Aorta (tissue), 5 donors: ENCODE data around the gene DAO. TPM values are rescaled to one million over a fixed set of nuclear protein-coding genes. Genes with fewer than 3 reads are reported as not detected.

Experiments used
- ATAC-seq: fragments of 200-7000 bp; cut with Tn5 transposase; one replicate; pipeline ENCODE4 v1.9.1; 2022; ENCODE audit warnings: moderate library complexity; ENCODE audit not compliant: low FRiP score
- DNase-seq, 2 donors: peaks; one replicate each; pipeline ENCODE4 v3.0.0-alpha.2; 2020
- H3K27ac ChIP-seq, 2 donors: one replicate each; pipeline ENCODE4 v1.5.1; 2013; ENCODE audit warnings: low read length in 2 of 2, mild to moderate bottlenecking in 2 of 2, moderate library complexity in 2 of 2, control low read depth in 1 of 2, inconsistent platforms in 1 of 2, low read depth in 1 of 2
- H3K27me3 ChIP-seq, 2 donors: one replicate each; pipeline ENCODE4 v1.6.1; 2013; ENCODE audit warnings: control low read depth in 1 of 2, low read length in 1 of 2, mild to moderate bottlenecking in 1 of 2, moderate library complexity in 1 of 2; ENCODE audit not compliant: insufficient read depth in 2 of 2, control insufficient read depth in 1 of 2
- H3K36me3 ChIP-seq, 2 donors: one replicate each; pipeline ENCODE4 v1.6.1; 2013; ENCODE audit warnings: control low read depth in 1 of 2, low read length in 1 of 2, mild to moderate bottlenecking in 1 of 2; ENCODE audit not compliant: insufficient read depth in 2 of 2, control insufficient read depth in 1 of 2
- H3K4me1 ChIP-seq, 2 donors: one replicate each; pipeline ENCODE4 v1.6.1; 2013; ENCODE audit warnings: low read length in 2 of 2, control low read depth in 1 of 2, mild to moderate bottlenecking in 1 of 2, moderate library complexity in 1 of 2; ENCODE audit not compliant: insufficient read depth in 2 of 2, control insufficient read depth in 1 of 2
- H3K4me3 ChIP-seq, 2 donors: one replicate each; pipeline ENCODE4 v1.5.1; 2013; ENCODE audit warnings: low read length in 2 of 2, control low read depth in 1 of 2, mild to moderate bottlenecking in 1 of 2
- H3K9me3 ChIP-seq: one replicate; pipeline ENCODE4 v1.6.1; 2013; ENCODE audit warnings: mild to moderate bottlenecking, low read length; ENCODE audit not compliant: control insufficient read depth
- WGBS, 2 donors: extraction: QIAGEN DNeasy Blood & Tissue Kit; methylation state at CpG; one replicate each; pipeline ENCODE4 v1.1.7; 2013; 5-methylcytosine and 5-hydroxymethylcytosine counted together
- intact Hi-C, 2 donors: fragments of 100-400 bp; cut with DNase I; formaldehyde crosslinking; loops; one replicate each; pipeline versions ENCODE4 v1.14.2 to v1.15.0; 2022
- polyA plus RNA-seq, 2 donors: library from polyadenylated mRNA; stranded (reverse); fragments of 200-250 nt; gene quantifications; one replicate each; pipeline ENCODE4 v1.2.3, GENCODE V29; 2013
- total RNA-seq, 2 donors: library from RNA; stranded (reverse); fragmentation: NEBNext Ultra II Directional; extraction: Animal tissue kit (Norgen Biotek cat#: 25700); gene quantifications; one replicate each; pipeline ENCODE4 v1.2.1, GENCODE V29; 2021
- donor health status: healthy with polysubstance abuse.
- donor health status: Bipolar disorder and iron deficiency.
- donor health status: DM: no; HTN: no; CAD: no.
- donor health status: DM: no; HTN: no; CAD: no.
- donor health status: DM: yes; HTN: yes; CAD: no.

DAO gene
- total and polyA plus RNA-seq, 4 donors, result not detected

GRCh38 chr12:108912361-108912760, 32.5 kb downstream of the DAO start:
- Histone ChIP-seq H3K4me3 (no peak overlapping the region), H3K4me1 (no peaks in the 10 kb centered on the region), H3K27me3 (no peaks in the 10 kb centered on the region), H3K36me3 (no peaks in the 10 kb centered on the region), H3K9me3 (no peaks in the 10 kb centered on the region), H3K27ac (no peak overlapping the region)
- no peak for DNase-seq
- 96% methylated on average over 9 of the region's 9 CpGs for WGBS, 2 donors
- intact Hi-C loops, result no loop called here
- ATAC-seq, result no peak

GRCh38 chr12:108914121-108914531, 34.2 kb downstream of the DAO start:
- no peaks in the 10 kb centered on the region for H3K9me3 ChIP-seq
- intact Hi-C loops, result no loop called here
- 2 to 3% methylated on average over 4 of the region's 4 CpGs for WGBS, 2 donors
- ATAC-seq (no peak), DNase-seq (peak in 1 of 2 donors; percentile 62)
- H3K4me1 ChIP-seq, result no peaks in the 10 kb centered on the region
- H3K36me3 ChIP-seq, result no peaks in the 10 kb centered on the region
- no peaks in the 10 kb centered on the region for H3K27me3 ChIP-seq
- H3K4me3 ChIP-seq, result no peak overlapping the region
- H3K27ac ChIP-seq, result no peak overlapping the region

GRCh38 chr12:108915632-108916133, 35.8 kb downstream of the DAO start:
- DNase-seq (no peak), ATAC-seq (no peak)
- Histone ChIP-seq H3K27ac (no peak overlapping the region), H3K4me1 (no peaks in the 10 kb centered on the region), H3K36me3 (no peaks in the 10 kb centered on the region), H3K9me3 (no peaks in the 10 kb centered on the region), H3K27me3 (no peaks in the 10 kb centered on the region), H3K4me3 (no peak overlapping the region)
- 84 to 93% methylated on average over 15 of the region's 15 CpGs for WGBS, 2 donors
- intact Hi-C loops, result no loop called here

- H3K27me3 ChIP-seq, result no peaks in the 10 kb centered on the region
- no peaks in the 10 kb centered on the region for H3K36me3 ChIP-seq
- intact Hi-C loops, result no loop called here
- no peak overlapping the region for H3K27ac ChIP-seq
- WGBS, 2 donors, result 28 to 44% methylated on average over 5 of the region's 5 CpGs
- H3K4me3 ChIP-seq, result no peak overlapping the region
- H3K4me1 ChIP-seq, result no peaks in the 10 kb centered on the region
- no peak for DNase-seq
- ATAC-seq, result no peak
- H3K9me3 ChIP-seq, result no peaks in the 10 kb centered on the region
These were observed 36.4 kb downstream of the DAO start for GRCh38 chr12:108916336-108916735.

GRCh38 chr12:108918206-108918605, 38.3 kb downstream of the DAO start:
- no peak overlapping the region for H3K4me3 ChIP-seq

GRCh38 chr12:108918960-108919642, 39.2 kb downstream of the DAO start:
- ATAC-seq (no peak), DNase-seq (no peak)
- Histone ChIP-seq H3K27ac (no peak overlapping the region), H3K9me3 (peaks cover 2% of the 10 kb centered on the region), H3K27me3 (no peaks in the 10 kb centered on the region), H3K36me3 (no peaks in the 10 kb centered on the region), H3K4me3 (no peak overlapping the region), H3K4me1 (no peaks in the 10 kb centered on the region)
- intact Hi-C loops, result no loop called here
- WGBS, 2 donors, result 76 to 98% methylated on average over 3 of the region's 3 CpGs

More at GRCh38 chr12:108918206-108918605, 38.3 kb downstream of the DAO start:
- Histone ChIP-seq H3K27ac (no peak overlapping the region), H3K36me3 (no peaks in the 10 kb centered on the region), H3K9me3 (peaks cover 1% of the 10 kb centered on the region), H3K4me1 (no peaks in the 10 kb centered on the region), H3K27me3 (no peaks in the 10 kb centered on the region)
- intact Hi-C loops, result no loop called here
- ATAC-seq, result no peak
- WGBS, 2 donors, result 65 to 82% methylated on average over 2 of the region's 2 CpGs
- DNase-seq, result no peak

- Histone ChIP-seq H3K27me3 (no peaks in the 10 kb centered on the region), H3K36me3 (no peaks in the 10 kb centered on the region), H3K4me3 (no peak overlapping the region), H3K9me3 (peaks cover 3% of the 10 kb centered on the region), H3K4me1 (no peaks in the 10 kb centered on the region), H3K27ac (no peak overlapping the region)
- DNase-seq (no peak), ATAC-seq (no peak)
- 63 to 70% methylated on average over 3 of the region's 3 CpGs for WGBS, 2 donors
- intact Hi-C loops, result no loop called here
These were observed 42.1 kb downstream of the DAO start for GRCh38 chr12:108921946-108922345.

GRCh38 chr12:108922918-108923317, 43.0 kb downstream of the DAO start:
- Histone ChIP-seq H3K9me3 (peaks cover 3% of the 10 kb centered on the region), H3K27ac (no peak overlapping the region), H3K4me1 (no peaks in the 10 kb centered on the region), H3K4me3 (no peak overlapping the region), H3K36me3 (no peaks in the 10 kb centered on the region), H3K27me3 (no peaks in the 10 kb centered on the region)
- 91 to 93% methylated on average over 3 of the region's 3 CpGs for WGBS, 2 donors
- no peak for ATAC-seq
- no peak for DNase-seq
- intact Hi-C loops, result no loop called here

- no peaks in the 10 kb centered on the region for H3K36me3 ChIP-seq
- DNase-seq (no peak), ATAC-seq (no peak)
- 85 to 92% methylated on average over 8 of the region's 8 CpGs for WGBS, 2 donors
- H3K9me3 ChIP-seq, result peaks cover 1% of the 10 kb centered on the region
- H3K27me3 ChIP-seq, result no peaks in the 10 kb centered on the region
- H3K4me3 ChIP-seq, result no peak overlapping the region
- no peak overlapping the region for H3K27ac ChIP-seq
- intact Hi-C loops, result no loop called here
- no peaks in the 10 kb centered on the region for H3K4me1 ChIP-seq
These were observed 48.8 kb downstream of the DAO start for GRCh38 chr12:108928695-108929094.
